Astrocyte (in vitro differentiated cells and primary cell): ENCODE data around the gene CEP131. TPM values are rescaled to one million over a fixed set of nuclear protein-coding genes. Genes with fewer than 3 reads are reported as not detected.

Experiments
- DNase-seq: peaks from one replicate; pipeline ENCODE4 v3.0.0-alpha.2; 2010; ENCODE audit warnings: low read depth
- FAIRE-seq: peaks from 2 replicates; lab custom pipeline; 2011; peaks lifted over from hg19 to GRCh38; lab: Jason Lieb, UNC
- H2AFZ ChIP-seq: 2 replicates; pipeline ENCODE4 v1.6.0; 2012; ENCODE audit warnings: low read depth, low read length, inconsistent platforms
- H3K27ac ChIP-seq: 2 replicates; pipeline ENCODE4 v1.5.1; 2011; ENCODE audit warnings: low read depth, low read length, inconsistent platforms
- H3K27me3 ChIP-seq: 2 replicates; pipeline ENCODE4 v1.6.0; 2011; ENCODE audit warnings: low read length, inconsistent platforms; ENCODE audit not compliant: insufficient read depth
- H3K36me3 ChIP-seq: 2 replicates; pipeline ENCODE4 v1.5.1; 2011; ENCODE audit warnings: low read length, inconsistent platforms; ENCODE audit not compliant: insufficient read depth
- H3K4me1 ChIP-seq: 2 replicates; pipeline ENCODE4 v1.5.1; 2011; ENCODE audit warnings: low read length, inconsistent platforms; ENCODE audit not compliant: insufficient read depth
- H3K4me2 ChIP-seq: 2 replicates; pipeline ENCODE4 v1.6.0; 2012; ENCODE audit warnings: low read length, inconsistent platforms
- H3K4me3 ChIP-seq: 2 replicates; pipeline ENCODE4 v1.5.1; 2011; ENCODE audit warnings: low read depth, mild to moderate bottlenecking, low read length, inconsistent platforms; ENCODE audit not compliant: insufficient read depth
- H3K79me2 ChIP-seq: 2 replicates; pipeline ENCODE4 v1.6.0; 2012; ENCODE audit warnings: mild to moderate bottlenecking, low read length, inconsistent platforms; ENCODE audit not compliant: insufficient read depth
- H3K9ac ChIP-seq: 2 replicates; pipeline ENCODE4 v1.6.0; 2012; ENCODE audit warnings: mild to moderate bottlenecking, low read length, inconsistent platforms
- H3K9me3 ChIP-seq: 2 replicates; pipeline ENCODE4 v1.5.1; 2012; ENCODE audit warnings: low read depth, mild to moderate bottlenecking, low read length, inconsistent platforms; ENCODE audit not compliant: insufficient read depth
- H4K20me1 ChIP-seq: 2 replicates; pipeline ENCODE4 v1.6.0; 2012; ENCODE audit warnings: low read length, inconsistent platforms; ENCODE audit not compliant: insufficient read depth
- H3K27ac Mint-ChIP-seq: one replicate; pipeline ENCODE4 v1.8.0; 2021; ENCODE audit warnings: mild to moderate bottlenecking, mixed read lengths; ENCODE audit not compliant: unreplicated experiment
- H3K27me3 Mint-ChIP-seq: one replicate; pipeline ENCODE4 v1.8.0; 2021; ENCODE audit warnings: low read depth, mixed read lengths; ENCODE audit not compliant: unreplicated experiment
- H3K36me3 Mint-ChIP-seq: one replicate; pipeline ENCODE4 v1.8.0; 2021; ENCODE audit warnings: low read depth, mixed read lengths; ENCODE audit not compliant: unreplicated experiment
- H3K4me1 Mint-ChIP-seq: one replicate; pipeline ENCODE4 v1.8.0; 2021; ENCODE audit warnings: low read depth, mixed read lengths; ENCODE audit not compliant: unreplicated experiment
- H3K4me3 Mint-ChIP-seq: one replicate; pipeline ENCODE4 v1.8.0; 2021; ENCODE audit warnings: mild to moderate bottlenecking, moderate library complexity, mixed read lengths; ENCODE audit not compliant: unreplicated experiment
- H3K9me3 Mint-ChIP-seq: one replicate; pipeline ENCODE4 v1.8.0; 2021; ENCODE audit warnings: mild to moderate bottlenecking, mixed read lengths; ENCODE audit not compliant: unreplicated experiment
- EZH2 ChIP-seq: IDR thresholded peaks from 2 replicates; pipeline ENCODE4 v1.6.1; 2012; ENCODE audit warnings: mild to moderate bottlenecking, low read length, inconsistent platforms; ENCODE audit not compliant: insufficient read depth
- total RNA-seq: library from RNA; stranded (reverse); gene quantifications from 2 replicates; pipeline ENCODE4 v1.2.1, GENCODE V29; 2021
- TF ChIP-seq, protein P1 (sequence below): IDR thresholded peaks from 2 replicates; pipeline ENCODE4 v1.5.1; 2011; ENCODE audit warnings: low read depth, mild to moderate bottlenecking, inconsistent platforms, low read length, moderate library complexity; ENCODE audit not compliant: insufficient read depth

CEP131 gene
- total RNA-seq, 1 donor from 2014 or later: 5.8 TPM

DNA sequence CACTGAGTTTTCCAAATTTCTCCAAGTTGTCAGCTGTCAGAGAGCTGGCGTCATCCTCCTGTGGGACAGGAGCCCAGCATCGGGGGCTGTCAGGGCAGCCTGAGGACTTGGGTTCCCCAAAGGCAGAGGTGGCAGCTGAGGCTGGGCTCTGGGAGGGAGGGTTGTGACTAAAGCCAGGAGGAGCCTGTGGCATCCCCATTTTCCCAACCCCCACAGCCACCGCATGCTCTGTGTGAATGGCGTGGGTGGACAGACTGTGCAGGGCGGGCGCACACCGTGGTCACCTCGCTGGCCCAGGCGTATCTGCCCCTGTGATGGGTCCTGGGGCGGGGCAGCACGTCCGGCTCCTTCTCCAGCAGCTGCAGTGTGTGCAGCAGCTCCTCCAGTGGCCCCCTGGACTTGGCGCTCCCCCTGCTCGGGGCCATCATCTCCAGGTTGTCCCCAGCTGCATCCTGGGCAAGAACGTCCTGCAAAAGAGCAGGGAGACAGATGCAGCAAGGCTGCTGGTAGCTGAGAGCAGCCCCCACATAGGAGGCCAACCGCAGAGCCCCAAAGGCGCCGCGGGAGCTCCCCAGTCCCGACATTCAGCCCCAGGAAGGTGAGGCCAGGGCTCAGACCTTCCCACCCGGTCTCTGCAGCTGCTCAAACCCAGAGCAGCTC is 24.8 kb downstream of the CEP131 start:
- Histone ChIP-seq H3K27ac (no peak overlapping the region), H3K79me2 (no peaks in the 10 kb centered on the region), H3K9me3 (no peaks in the 10 kb centered on the region), H3K36me3 (no peaks in the 10 kb centered on the region), H2AFZ (no peak overlapping the region), H3K27me3 (no peaks in the 10 kb centered on the region), H3K4me1 (no peaks in the 10 kb centered on the region), H3K4me3 (no peak overlapping the region), H3K4me2 (no peak overlapping the region), H3K9ac (no peak overlapping the region), H4K20me1 (no peaks in the 10 kb centered on the region)
- Mint-ChIP-seq H3K4me3 (no peak overlapping the region), H3K27ac (no peak overlapping the region), H3K36me3 (peaks cover 3% of the 10 kb centered on the region), H3K27me3 (no peaks in the 10 kb centered on the region), H3K9me3 (no peaks in the 10 kb centered on the region), H3K4me1 (no peaks in the 10 kb centered on the region)
- FAIRE-seq: no peak
- TF ChIP-seq, protein P1, sequence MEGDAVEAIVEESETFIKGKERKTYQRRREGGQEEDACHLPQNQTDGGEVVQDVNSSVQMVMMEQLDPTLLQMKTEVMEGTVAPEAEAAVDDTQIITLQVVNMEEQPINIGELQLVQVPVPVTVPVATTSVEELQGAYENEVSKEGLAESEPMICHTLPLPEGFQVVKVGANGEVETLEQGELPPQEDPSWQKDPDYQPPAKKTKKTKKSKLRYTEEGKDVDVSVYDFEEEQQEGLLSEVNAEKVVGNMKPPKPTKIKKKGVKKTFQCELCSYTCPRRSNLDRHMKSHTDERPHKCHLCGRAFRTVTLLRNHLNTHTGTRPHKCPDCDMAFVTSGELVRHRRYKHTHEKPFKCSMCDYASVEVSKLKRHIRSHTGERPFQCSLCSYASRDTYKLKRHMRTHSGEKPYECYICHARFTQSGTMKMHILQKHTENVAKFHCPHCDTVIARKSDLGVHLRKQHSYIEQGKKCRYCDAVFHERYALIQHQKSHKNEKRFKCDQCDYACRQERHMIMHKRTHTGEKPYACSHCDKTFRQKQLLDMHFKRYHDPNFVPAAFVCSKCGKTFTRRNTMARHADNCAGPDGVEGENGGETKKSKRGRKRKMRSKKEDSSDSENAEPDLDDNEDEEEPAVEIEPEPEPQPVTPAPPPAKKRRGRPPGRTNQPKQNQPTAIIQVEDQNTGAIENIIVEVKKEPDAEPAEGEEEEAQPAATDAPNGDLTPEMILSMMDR: no peak
- no peak for TF ChIP-seq EZH2
- no peak for DNase-seq

DNA sequence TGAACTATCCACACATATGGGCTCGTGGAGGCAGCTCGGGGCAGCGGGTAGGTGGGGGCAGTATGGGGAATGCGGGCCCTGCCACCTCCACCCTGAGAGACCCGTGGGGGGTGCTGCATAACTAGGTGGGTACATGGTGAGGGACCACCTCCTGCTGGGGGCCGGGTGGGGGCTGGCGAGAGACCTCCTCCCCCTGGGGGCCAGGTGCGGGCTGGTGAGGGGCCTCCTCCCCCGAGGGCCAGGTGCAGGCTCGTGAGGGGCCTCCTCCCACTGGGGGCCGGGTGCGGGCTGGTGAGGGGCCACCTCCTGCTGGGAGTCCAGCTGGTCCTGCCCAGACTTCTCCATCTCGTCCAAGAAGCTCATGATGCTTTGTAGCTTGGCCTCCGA is 25.4 kb downstream of the CEP131 start:
- Mint-ChIP-seq H3K9me3 (no peaks in the 10 kb centered on the region), H3K4me3 (no peak overlapping the region), H3K27ac (no peak overlapping the region), H3K27me3 (no peaks in the 10 kb centered on the region), H3K36me3 (peaks cover 3% of the 10 kb centered on the region), H3K4me1 (no peaks in the 10 kb centered on the region)
- no peak overlapping the region for H3K4me2 ChIP-seq
- H3K36me3 ChIP-seq: no peaks in the 10 kb centered on the region
- DNase-seq: no peak
- H3K4me1 ChIP-seq: no peaks in the 10 kb centered on the region
- H3K9me3 ChIP-seq: no peaks in the 10 kb centered on the region
- no peak for TF ChIP-seq EZH2
- TF ChIP-seq, protein P1: no peak
- H3K9ac ChIP-seq: no peak overlapping the region
- no peaks in the 10 kb centered on the region for H4K20me1 ChIP-seq
- no peak overlapping the region for H3K27ac ChIP-seq
- no peak for FAIRE-seq
- H2AFZ ChIP-seq: no peak overlapping the region
- no peaks in the 10 kb centered on the region for H3K27me3 ChIP-seq
- H3K4me3 ChIP-seq: no peak overlapping the region
- H3K79me2 ChIP-seq: no peaks in the 10 kb centered on the region
